PC-3 (cell line): ENCODE results near the gene A4GNT. TPM values are rescaled to one million over a fixed set of nuclear protein-coding genes. Genes with fewer than 3 reads are reported as not detected.
"Not testable (repeated sequence)": the region's sequence is repeated elsewhere in the genome, so short reads cannot be mapped to it uniquely, and the experiment has no call there.

Source experiments
- ATAC-seq: fragments of 200-7000 bp; cut with Tn5 transposase; 2 replicates; pipeline ENCODE4 v1.9.1; 2020; ENCODE audit warnings: mild to moderate bottlenecking, moderate library complexity
- BruUV-seq: library from RNA; stranded (reverse); fragments of 400-500 nt; replicated peaks from 2 replicates; lab custom pipeline; 2021; lab: Mats Ljungman, UMichigan
- CTCF ChIA-PET: fragments of 300-600 bp; sonication (Branson Sonifier 250); formaldehyde crosslinking; loops from one replicate; lab custom pipeline; 2022; ENCODE audit warnings: antibody characterized with exemption; lab: Charles Lee
- POLR2A ChIA-PET: fragments of 300-600 bp; sonication (Branson Sonifier 250); formaldehyde crosslinking; loops from one replicate; lab custom pipeline; 2022; ENCODE audit warnings: antibody characterized with exemption; ENCODE audit not compliant: unreplicated experiment; lab: Charles Lee
- DNase-seq: peaks from one replicate; pipeline ENCODE4 v3.0.0-alpha.2; 2015
- H2AFZ ChIP-seq: fragments of 300-600 bp; sonication (generic); 2 replicates; pipeline ENCODE4 v1.6.0; 2016; ENCODE audit warnings: antibody characterized with exemption, low read length
- H3F3A ChIP-seq: fragments of 300-600 bp; sonication (generic); one replicate; pipeline ENCODE4 v1.6.0; 2017; ENCODE audit warnings: antibody characterized with exemption, low read length, control low read depth, mild to moderate bottlenecking; ENCODE audit not compliant: unreplicated experiment
- H3K27ac ChIP-seq: fragments of 300-600 bp; sonication (generic); 2 replicates; pipeline ENCODE4 v1.5.1; 2016; ENCODE audit warnings: mild to moderate bottlenecking, low read length
- H3K27me3 ChIP-seq: fragments of 300-600 bp; sonication (generic); 2 replicates; pipeline ENCODE4 v1.6.1; 2016; ENCODE audit warnings: low read length, mixed read lengths
- H3K36me3 ChIP-seq: fragments of 300-600 bp; sonication (generic); 2 replicates; pipeline ENCODE4 v1.6.1; 2016; ENCODE audit warnings: low read depth, mixed run types, low read length, mixed read lengths
- H3K4me1 ChIP-seq: fragments of 300-600 bp; sonication (generic); 2 replicates; pipeline ENCODE4 v1.5.1; 2016; ENCODE audit warnings: low read length; ENCODE audit not compliant: insufficient read depth
- H3K4me2 ChIP-seq: fragments of 300-600 bp; sonication (generic); 2 replicates; pipeline ENCODE4 v1.6.0; 2016; ENCODE audit warnings: low read length
- H3K4me3 ChIP-seq: fragments of 300-600 bp; sonication (generic); 2 replicates; pipeline ENCODE4 v1.5.1; 2016; ENCODE audit warnings: mild to moderate bottlenecking, low read length, mixed read lengths
- H3K79me2 ChIP-seq: fragments of 300-600 bp; sonication (generic); 2 replicates; pipeline ENCODE4 v1.6.1; 2017; ENCODE audit warnings: low read length, mixed read lengths
- H3K9ac ChIP-seq: fragments of 300-600 bp; sonication (generic); 2 replicates; pipeline ENCODE4 v1.6.0; 2016; ENCODE audit warnings: mild to moderate bottlenecking, low read length
- H3K9me2 ChIP-seq: fragments of 300-600 bp; sonication (generic); replicated peaks from 2 replicates; pipeline ENCODE4 v1.6.1; 2016; ENCODE audit warnings: mixed run types, low read length, mixed read lengths
- H3K9me3 ChIP-seq: fragments of 300-600 bp; sonication (generic); 2 replicates; pipeline ENCODE4 v1.6.1; 2016; ENCODE audit warnings: low read length, mixed read lengths
- H4K20me1 ChIP-seq: fragments of 300-600 bp; sonication (generic); 2 replicates; pipeline ENCODE4 v1.6.1; 2016; ENCODE audit warnings: low read length, mixed read lengths
- EZH2 ChIP-seq: fragments of 300-600 bp; sonication (generic); IDR thresholded peaks from one replicate; pipeline ENCODE4 v1.6.1; 2017; ENCODE audit warnings: antibody characterized with exemption, mild to moderate bottlenecking, low read length; ENCODE audit not compliant: unreplicated experiment
- EZH2phosphoT487 ChIP-seq: fragments of 300-600 bp; sonication (generic); IDR thresholded peaks from 2 replicates; pipeline ENCODE4 v1.6.1; 2018; ENCODE audit warnings: mild to moderate bottlenecking, antibody characterized with exemption, low read length, borderline replicate concordance
- intact Hi-C: fragments of 100-400 bp; cut with micrococcal nuclease; formaldehyde crosslinking; loops from 2 replicates; pipeline ENCODE4 v1.9.0; 2023
- total RNA-seq: library from RNA; depleted of rRNA; stranded (reverse); fragments of >200 nt; gene quantifications from 2 replicates; pipeline ENCODE4 v1.2.3, GENCODE V29; 2014
- TF ChIP-seq, protein P1 (sequence below): fragments of 300-600 bp; sonication (generic); conservative IDR thresholded peaks from 2 replicates; pipeline ENCODE4 v1.5.1; 2017; ENCODE audit warnings: antibody characterized with exemption, low read depth, mild to moderate bottlenecking, low read length

Gene A4GNT
- total RNA-seq, 1 experiment from 2014 or later, result not detected

DNA sequence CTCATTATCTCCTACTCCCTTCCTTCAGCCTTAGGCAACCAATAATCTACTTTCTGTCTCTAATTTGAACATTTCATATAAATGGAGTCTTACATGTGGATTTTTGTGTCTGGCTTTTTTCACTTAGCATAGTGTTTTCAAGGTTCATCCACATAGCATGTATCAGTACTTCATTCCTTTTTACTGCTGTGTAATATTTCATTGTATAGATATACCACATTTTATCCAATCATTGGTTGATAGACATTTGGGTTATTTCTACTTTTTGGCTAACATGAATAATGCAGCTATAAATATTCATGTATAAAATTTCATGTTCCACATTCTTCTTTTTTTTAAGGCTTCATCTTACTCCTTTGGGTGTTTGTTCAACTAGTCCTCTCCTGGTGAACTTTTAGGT, 22.3 kb upstream of the A4GNT start:
- Histone ChIP-seq H3K9ac (no peak overlapping the region), H3K4me3 (no peak overlapping the region), H3K4me2 (no peak overlapping the region), H3F3A (no peaks in the 10 kb centered on the region), H3K79me2 (no peaks in the 10 kb centered on the region), H2AFZ (no peak overlapping the region), H3K27ac (no peak overlapping the region), H3K9me3 (no peaks in the 10 kb centered on the region), H3K36me3 (no peaks in the 10 kb centered on the region), H3K9me2 (no peaks in the 10 kb centered on the region), H4K20me1 (no peaks in the 10 kb centered on the region), H3K27me3 (no peaks in the 10 kb centered on the region), H3K4me1 (no peaks in the 10 kb centered on the region)
- ChIA-PET CTCF (no interaction called here), POLR2A (no interaction called here)
- BruUV-seq, result no TSS peak
- DNase-seq, result no peak
- no peak for TF ChIP-seq EZH2
- no peak for TF ChIP-seq EZH2phosphoT487
- TF ChIP-seq, protein P1, sequence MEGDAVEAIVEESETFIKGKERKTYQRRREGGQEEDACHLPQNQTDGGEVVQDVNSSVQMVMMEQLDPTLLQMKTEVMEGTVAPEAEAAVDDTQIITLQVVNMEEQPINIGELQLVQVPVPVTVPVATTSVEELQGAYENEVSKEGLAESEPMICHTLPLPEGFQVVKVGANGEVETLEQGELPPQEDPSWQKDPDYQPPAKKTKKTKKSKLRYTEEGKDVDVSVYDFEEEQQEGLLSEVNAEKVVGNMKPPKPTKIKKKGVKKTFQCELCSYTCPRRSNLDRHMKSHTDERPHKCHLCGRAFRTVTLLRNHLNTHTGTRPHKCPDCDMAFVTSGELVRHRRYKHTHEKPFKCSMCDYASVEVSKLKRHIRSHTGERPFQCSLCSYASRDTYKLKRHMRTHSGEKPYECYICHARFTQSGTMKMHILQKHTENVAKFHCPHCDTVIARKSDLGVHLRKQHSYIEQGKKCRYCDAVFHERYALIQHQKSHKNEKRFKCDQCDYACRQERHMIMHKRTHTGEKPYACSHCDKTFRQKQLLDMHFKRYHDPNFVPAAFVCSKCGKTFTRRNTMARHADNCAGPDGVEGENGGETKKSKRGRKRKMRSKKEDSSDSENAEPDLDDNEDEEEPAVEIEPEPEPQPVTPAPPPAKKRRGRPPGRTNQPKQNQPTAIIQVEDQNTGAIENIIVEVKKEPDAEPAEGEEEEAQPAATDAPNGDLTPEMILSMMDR, result no peak
- ATAC-seq, result no peak
- intact Hi-C loops, result no loop called here

DNA sequence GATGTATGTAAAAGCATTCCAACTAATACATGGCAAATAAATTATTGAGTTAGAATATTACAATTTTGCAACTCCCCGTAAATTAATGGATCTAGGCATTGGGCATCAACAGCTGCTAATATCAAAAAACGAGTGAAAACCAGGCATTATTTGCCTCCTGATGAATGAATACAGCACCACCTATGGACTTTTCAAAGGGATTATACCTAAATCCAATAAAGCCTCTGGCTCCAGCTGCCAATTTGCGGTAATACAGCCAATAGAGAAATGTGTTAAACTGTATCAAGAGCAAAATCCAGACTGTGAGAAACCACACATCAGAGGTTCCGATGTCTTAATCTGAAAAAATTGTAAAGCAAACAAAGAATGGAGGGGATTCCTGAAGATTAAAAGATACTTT, 16.3 kb upstream of the A4GNT start:
- H3K36me3 ChIP-seq, result no peaks in the 10 kb centered on the region
- H3K4me1 ChIP-seq, result no peaks in the 10 kb centered on the region
- H3K27me3 ChIP-seq, result no peaks in the 10 kb centered on the region
- H3K27ac ChIP-seq, result no peak overlapping the region
- H4K20me1 ChIP-seq, result no peaks in the 10 kb centered on the region
- H3K79me2 ChIP-seq, result no peaks in the 10 kb centered on the region
- H3K9me2 ChIP-seq, result no peaks in the 10 kb centered on the region
- POLR2A ChIA-PET, result no interaction called here
- H3K4me3 ChIP-seq, result no peak overlapping the region
- no peak overlapping the region for H3K4me2 ChIP-seq
- H3K9me3 ChIP-seq, result no peaks in the 10 kb centered on the region
- intact Hi-C loops, result no loop called here
- no peak overlapping the region for H3K9ac ChIP-seq
- DNase-seq, result peak; percentile 3
- H2AFZ ChIP-seq, result no peak overlapping the region
- CTCF ChIA-PET, result interaction anchor here (0.6 kb wide), 1 partner anchor 29 kb away, joined by 3 read pairs; no protein-coding TSS in a partner anchor
- BruUV-seq, result no TSS peak
- H3F3A ChIP-seq, result no peaks in the 10 kb centered on the region
- ATAC-seq, result 0 out of 2 replicates have a peak, but pooled peaks have one; percentile 31
- TF ChIP-seq, protein P1, result 0 out of 2 replicates have a peak, but pooled peaks have one; percentile 25
- TF ChIP-seq EZH2phosphoT487, result no peak
- no peak for TF ChIP-seq EZH2

DNA sequence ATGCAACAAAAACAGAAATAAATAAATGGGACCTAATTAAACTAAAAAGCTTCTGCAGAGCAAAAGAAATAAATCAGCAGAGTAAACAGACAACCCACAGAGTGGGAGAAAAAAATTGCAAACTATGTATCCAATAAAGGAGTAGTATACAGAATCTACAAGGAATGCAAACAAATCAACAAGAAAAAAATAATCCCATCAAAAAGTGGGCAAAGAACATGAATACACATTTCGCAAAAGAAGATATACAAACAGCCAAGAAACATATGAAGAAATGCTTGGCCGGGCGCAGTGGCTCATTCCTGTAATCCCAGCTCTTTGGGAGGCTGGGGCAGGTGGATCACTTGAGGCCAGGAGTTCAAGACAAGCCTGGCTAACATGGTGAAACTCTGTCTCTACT, 10.0 kb upstream of the A4GNT start:
- H3K27ac ChIP-seq, H3K4me3 ChIP-seq, H3K27me3 ChIP-seq, H2AFZ ChIP-seq, BruUV-seq, ATAC-seq, H3K36me3 ChIP-seq, H3K4me2 ChIP-seq, DNase-seq, H3K9me3 ChIP-seq, H3K4me1 ChIP-seq, H4K20me1 ChIP-seq, POLR2A ChIA-PET, H3K9me2 ChIP-seq, H3K79me2 ChIP-seq, intact Hi-C loops, H3F3A ChIP-seq, CTCF ChIA-PET, H3K9ac ChIP-seq: not testable (repeated sequence)
